Measurements from ENCODE around the gene GOLGA6L24. TPM values are rescaled to one million over a fixed set of nuclear protein-coding genes. Genes with fewer than 3 reads are reported as not detected.
"Not testable (repeated sequence)": the region's sequence is repeated elsewhere in the genome, so short reads cannot be mapped to it uniquely, and the experiment has no call there.

GOLGA6L24 gene, protein sequence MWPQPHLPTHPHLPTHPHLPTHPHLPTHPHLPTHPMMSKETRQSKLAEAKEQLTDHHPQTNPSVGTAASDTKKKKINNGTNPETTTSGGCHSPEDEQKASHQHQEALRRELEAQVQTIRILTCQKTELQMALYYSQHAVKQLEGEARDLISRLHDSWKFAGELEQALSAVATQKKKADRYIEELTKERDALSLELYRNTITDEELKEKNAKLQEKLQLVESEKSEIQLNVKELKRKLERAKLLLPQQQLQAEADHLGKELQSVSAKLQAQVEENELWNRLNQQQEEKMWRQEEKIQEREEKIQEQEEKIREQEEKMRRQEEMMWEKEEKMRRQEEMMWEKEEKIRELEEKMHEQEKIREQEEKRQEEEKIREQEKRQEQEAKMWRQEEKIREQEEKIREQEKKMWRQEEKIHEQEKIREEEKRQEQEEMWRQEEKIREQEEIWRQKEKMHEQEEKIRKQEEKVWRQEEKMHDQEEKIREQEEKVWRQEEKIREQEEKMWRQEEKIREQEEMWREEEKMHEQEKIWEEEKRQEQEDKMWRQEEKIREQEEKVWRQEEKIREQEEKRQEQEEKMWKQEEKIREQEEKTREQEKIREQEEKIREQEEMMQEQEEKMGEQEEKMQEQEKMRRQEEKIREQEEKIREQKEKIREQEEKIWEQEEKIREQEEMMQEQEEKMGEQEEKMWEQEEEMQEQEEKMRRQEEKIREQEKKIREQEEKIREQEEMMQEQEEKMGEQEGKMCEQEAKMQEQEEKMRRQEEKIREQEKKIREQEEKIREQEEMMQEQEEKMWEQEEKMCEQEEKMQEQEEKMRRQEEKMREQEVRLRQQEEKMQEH
- total RNA-seq (not detected), polyA plus RNA-seq (not detected)
- long read RNA-seq, donor 1 = 0 reads
- long read RNA-seq, donor 2 = 0 reads
- long read RNA-seq, donor 3 = 0 reads

DNA sequence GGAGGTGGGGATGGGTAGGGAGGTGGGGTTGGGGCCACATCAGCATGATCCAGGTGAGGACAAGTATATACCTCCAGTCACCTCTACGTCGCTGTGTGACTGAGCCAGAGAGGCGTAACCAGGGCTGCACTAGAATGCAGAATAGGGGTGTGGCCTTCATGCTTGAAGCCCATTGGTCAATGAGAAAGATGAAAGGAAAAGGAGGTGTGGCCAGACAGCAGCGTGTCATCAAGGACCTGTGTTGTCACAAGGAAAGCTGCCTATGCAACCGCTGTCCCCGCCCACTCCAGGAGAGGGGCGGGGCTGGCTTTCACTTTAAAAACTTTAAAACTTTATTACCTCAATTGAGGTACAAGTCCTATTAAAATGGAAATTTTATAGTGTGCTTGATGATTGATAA lies at the start of gene GOLGA6L24:
Gene GOLGA6L24 (minus strand): TSS at position 101 of the 400 bp plus-strand sequence. CDS start 61 bp downstream, at position 40.
- intact Hi-C loops (cut with DNase I); H3K36me3 ChIP-seq; DNase-seq; H3K4me3 ChIP-seq; H3K27me3 ChIP-seq; H3K27ac ChIP-seq; H3K9me3 ChIP-seq; H3K4me1 ChIP-seq (ENCODE audit: insufficient read depth): not testable (repeated sequence)
- WGBS, 3 donors = no CpG with 5 or more reads among the region's 7 CpGs

DNA sequence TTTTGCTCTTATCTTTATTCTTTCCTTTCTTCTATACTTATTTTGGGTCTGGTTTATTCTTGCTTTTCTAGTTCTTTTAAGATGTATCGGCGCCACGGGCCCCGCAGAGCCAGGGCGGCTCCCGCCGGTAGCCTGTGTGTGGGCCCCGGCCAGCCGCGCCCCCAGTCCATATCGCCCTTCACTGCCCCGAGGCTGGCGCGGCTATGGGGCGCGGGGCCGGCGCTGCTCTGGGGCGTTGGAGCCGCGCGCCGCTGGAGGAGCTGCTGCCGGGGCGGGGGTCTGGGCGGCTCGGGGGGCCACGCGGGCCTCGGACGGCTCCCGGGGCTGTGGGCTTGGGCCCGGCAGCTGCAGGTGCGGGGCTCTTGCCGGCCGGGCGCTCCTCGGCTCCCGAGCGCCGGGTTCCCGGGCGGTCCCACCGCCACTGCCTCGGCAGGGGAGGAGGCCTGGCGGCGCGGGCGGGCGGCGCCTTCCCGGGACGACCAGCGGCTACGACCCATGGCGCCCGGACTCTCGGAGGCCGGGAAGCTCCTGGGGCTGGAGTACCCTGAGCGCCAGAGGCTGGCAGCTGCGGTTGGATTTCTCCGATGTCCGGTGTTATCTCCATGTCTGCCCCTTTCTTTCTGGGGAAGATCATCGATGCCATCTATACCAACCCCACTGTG lies 45.0 kb upstream of the GOLGA6L24 start:
- DNase-seq; intact Hi-C loops (cut with DNase I); H3K36me3 ChIP-seq; H3K27ac ChIP-seq; H3K9me3 ChIP-seq; H3K4me3 ChIP-seq; H3K27me3 ChIP-seq; H3K4me1 ChIP-seq (ENCODE audit: insufficient read depth): not testable (repeated sequence)
- WGBS, 3 donors = no CpG with 5 or more reads among the region's 64 CpGs

DNA sequence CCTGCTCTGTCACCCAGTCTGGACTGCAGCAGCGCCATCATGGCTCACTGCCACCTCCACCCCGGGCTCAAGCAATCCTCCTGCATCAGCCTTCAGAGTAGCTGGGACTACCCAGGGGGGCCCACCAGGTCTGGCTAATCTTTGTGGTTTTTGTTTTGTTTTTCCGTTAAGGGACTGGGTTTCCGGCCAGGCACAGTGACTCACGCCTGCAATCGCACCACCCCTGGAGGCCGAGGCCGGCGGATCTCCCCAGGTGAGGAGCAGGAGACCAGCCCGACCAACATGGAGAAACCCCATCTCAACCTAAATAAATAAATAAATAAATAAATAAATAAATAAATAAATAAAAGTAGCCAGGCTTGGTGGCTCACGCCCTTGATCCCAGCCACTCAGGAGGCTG lies 38.1 kb upstream of the GOLGA6L24 start:
- intact Hi-C loops (cut with DNase I); H3K9me3 ChIP-seq; H3K27ac ChIP-seq; H3K4me3 ChIP-seq; H3K36me3 ChIP-seq; DNase-seq; H3K27me3 ChIP-seq; H3K4me1 ChIP-seq (ENCODE audit: insufficient read depth): not testable (repeated sequence)
- 87% methylated on average over 2 of the region's 11 CpGs; no CpG with 5 or more reads in 2 of the 3 donors for WGBS, 3 donors

- H3K4me3 ChIP-seq; H3K27ac ChIP-seq; H3K9me3 ChIP-seq; DNase-seq; H3K36me3 ChIP-seq; H3K27me3 ChIP-seq; H3K4me1 ChIP-seq (ENCODE audit: insufficient read depth); intact Hi-C loops (cut with DNase I): not testable (repeated sequence)
- WGBS, 3 donors = 62 to 83% (median 80%) methylated on average over 2 to 3 of the region's 3 CpGs
These were observed 22.2 kb upstream of the GOLGA6L24 start for GRCh38 chr15:28380053-28380452.

DNA sequence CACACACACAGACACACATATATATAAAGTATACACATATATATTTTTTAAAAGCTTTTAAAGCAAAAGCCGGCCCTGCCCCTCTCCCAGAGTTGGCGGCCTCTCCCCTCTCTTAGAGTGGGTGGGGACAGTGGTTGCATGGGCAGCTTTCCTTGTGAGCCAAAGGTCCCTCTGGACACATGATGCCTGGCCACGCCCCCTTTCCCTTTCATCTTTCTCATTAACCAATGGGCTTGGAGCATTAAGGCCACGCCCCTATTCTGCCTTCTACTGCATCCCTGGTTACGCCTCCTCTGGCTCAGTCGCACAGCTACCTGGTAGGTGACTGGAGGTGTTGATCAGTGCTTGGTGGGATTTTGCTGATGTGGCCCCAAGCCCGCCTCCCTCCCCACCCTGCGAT lies 20.5 kb upstream of the GOLGA6L24 start, which contains the start of gene GOLGA8F:
Gene GOLGA8F (plus strand): TSS at position 301 of the 400 bp plus-strand sequence. CDS start 98 bp downstream, at position 399.
- no CpG with 5 or more reads among the region's 8 CpGs for WGBS, 3 donors

GRCh38 chr15:28365502-28365901 lies 7.6 kb upstream of the GOLGA6L24 start:
- H3K4me3 ChIP-seq; intact Hi-C loops (cut with DNase I); H3K9me3 ChIP-seq; H3K36me3 ChIP-seq; H3K27me3 ChIP-seq; DNase-seq; H3K4me1 ChIP-seq (ENCODE audit: insufficient read depth); H3K27ac ChIP-seq: not testable (repeated sequence)
- WGBS, 3 donors = 89 to 95% (median 92%) methylated on average over 5 to 10 of the region's 17 CpGs

More for the DNA sequence above, 20.5 kb upstream of the GOLGA6L24 start, which contains the start of gene GOLGA8F:
- H3K27ac ChIP-seq; H3K36me3 ChIP-seq; H3K9me3 ChIP-seq; intact Hi-C loops (cut with DNase I); DNase-seq; H3K4me1 ChIP-seq (ENCODE audit: insufficient read depth); H3K27me3 ChIP-seq; H3K4me3 ChIP-seq: not testable (repeated sequence)

DNA sequence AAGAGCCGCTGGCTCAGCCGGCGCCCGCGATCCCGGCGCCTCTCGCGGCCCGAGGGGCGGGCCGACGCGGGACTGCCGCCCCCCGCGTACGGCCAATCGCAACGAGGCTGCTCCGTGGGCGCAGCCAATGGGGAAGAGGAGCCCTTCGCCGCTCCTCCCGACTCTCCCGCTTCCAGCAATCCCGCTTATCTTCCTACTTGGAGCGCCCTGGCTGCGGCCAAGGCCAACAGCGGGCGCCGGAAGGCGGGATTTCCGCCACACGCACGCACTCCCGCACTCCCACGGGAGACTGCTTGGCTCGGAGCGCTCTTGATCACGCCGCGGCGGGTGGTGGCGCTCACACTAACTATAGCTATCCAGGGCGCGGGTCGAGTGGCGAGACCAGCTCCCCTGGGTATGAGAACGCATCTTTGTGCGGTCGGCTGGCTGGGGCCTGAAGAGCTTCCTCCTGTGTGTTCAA lies 35.7 kb downstream of the GOLGA6L24 start, which contains the start of gene HERC2:
Gene HERC2 (minus strand): TSS at position 51 of the 460 bp plus-strand sequence. CDS start 746 bp downstream, outside the sequence.
- WGBS, 3 donors = no CpG with 5 or more reads among the region's 52 CpGs
- DNase-seq = peak in 1 of 5 donors; percentile 51
- H3K27ac ChIP-seq; H3K4me1 ChIP-seq (ENCODE audit: insufficient read depth); H3K9me3 ChIP-seq; H3K27me3 ChIP-seq; H3K36me3 ChIP-seq; intact Hi-C loops (cut with DNase I): not testable (repeated sequence)
- H3K4me3 ChIP-seq = peak within 1 kb of the TSS; percentile 34

- WGBS, 3 donors = 0 to 1% (median 0%) methylated on average over 7 to 12 of the region's 39 CpGs
- H3K27ac ChIP-seq; intact Hi-C loops (cut with DNase I); H3K9me3 ChIP-seq; H3K36me3 ChIP-seq; H3K4me1 ChIP-seq (ENCODE audit: insufficient read depth); H3K27me3 ChIP-seq; DNase-seq: not testable (repeated sequence)
- peak overlapping the region; percentile 34 for H3K4me3 ChIP-seq
These were observed 36.4 kb downstream of the GOLGA6L24 start for GRCh38 chr15:28321358-28322078.

GRCh38 chr15:28319725-28320124 lies 38.2 kb downstream of the GOLGA6L24 start:
- H3K27ac ChIP-seq; DNase-seq; H3K27me3 ChIP-seq; H3K4me1 ChIP-seq (ENCODE audit: insufficient read depth); H3K9me3 ChIP-seq; intact Hi-C loops (cut with DNase I); H3K36me3 ChIP-seq; H3K4me3 ChIP-seq: not testable (repeated sequence)
- 92 to 94% (median 94%) methylated on average over 1 of the region's 1 CpG for WGBS, 3 donors

DNA sequence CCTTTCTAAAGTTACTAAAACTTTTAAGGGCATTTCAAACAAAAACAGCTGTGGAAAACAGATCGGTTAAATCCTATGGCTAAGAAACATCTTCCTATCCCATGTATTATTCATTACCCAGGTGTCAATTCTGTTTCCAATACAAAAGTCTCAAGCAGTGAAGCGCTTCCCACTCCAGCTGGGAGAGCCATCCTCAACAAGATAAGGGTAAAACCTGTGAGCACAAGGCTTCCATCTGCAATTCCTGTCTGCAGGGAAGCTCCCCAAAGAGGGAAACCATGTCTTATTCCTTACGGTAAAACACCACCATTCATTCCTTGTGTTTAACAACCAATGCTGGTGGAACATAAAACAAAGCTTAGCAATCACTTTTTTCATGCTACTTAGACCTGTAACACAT lies 39.1 kb downstream of the GOLGA6L24 start:
- H3K4me3 ChIP-seq; H3K27me3 ChIP-seq; intact Hi-C loops (cut with DNase I); H3K36me3 ChIP-seq; H3K27ac ChIP-seq; H3K4me1 ChIP-seq (ENCODE audit: insufficient read depth); DNase-seq; H3K9me3 ChIP-seq: not testable (repeated sequence)
- 78% methylated on average over 1 of the region's 3 CpGs; no CpG with 5 or more reads in 2 of the 3 donors for WGBS, 3 donors
